MCF 10A (cell line): ENCODE measurements around the gene TOMM5. TPM values are rescaled to one million over a fixed set of nuclear protein-coding genes. Genes with fewer than 3 reads are reported as not detected.

Source experiments
- BruUV-seq: library from RNA; stranded (reverse); fragments of 400-500 nt; replicated peaks from 2 replicates; lab custom pipeline; 2021; lab: Mats Ljungman, UMichigan
- CTCF ChIA-PET: fragments of 300-600 bp; sonication (Branson Sonifier 250); formaldehyde crosslinking; extraction: SDS; loops from one replicate; lab custom pipeline; 2021; ENCODE audit warnings: antibody characterized with exemption, inconsistent platforms; lab: Yijun Ruan, JAX
- POLR2A ChIA-PET: fragments of 300-600, 350-650 bp; sonication (Branson Sonifier 250); formaldehyde crosslinking; extraction: SDS; loops from one replicate; lab custom pipeline; 2020; ENCODE audit warnings: antibody characterized with exemption, inconsistent platforms; lab: Yijun Ruan, JAX
- DNase-seq: peaks from one replicate; pipeline ENCODE4 v3.0.0-alpha.2; 2018; ENCODE audit not compliant: unreplicated experiment
- H3K27ac Mint-ChIP-seq: one replicate; pipeline ENCODE4 v1.8.0; 2022; ENCODE audit warnings: mild to moderate bottlenecking, low read depth, mixed read lengths; ENCODE audit not compliant: unreplicated experiment
- H3K27me3 Mint-ChIP-seq: one replicate; pipeline ENCODE4 v1.8.0; 2022; ENCODE audit warnings: mixed read lengths; ENCODE audit not compliant: insufficient read depth, unreplicated experiment
- H3K36me3 Mint-ChIP-seq: one replicate; pipeline ENCODE4 v1.8.0; 2022; ENCODE audit warnings: mild to moderate bottlenecking, moderate library complexity, mixed read lengths; ENCODE audit not compliant: insufficient read depth, unreplicated experiment
- H3K4me1 Mint-ChIP-seq: one replicate; pipeline ENCODE4 v1.8.0; 2022; ENCODE audit warnings: mixed read lengths; ENCODE audit not compliant: insufficient read depth, unreplicated experiment
- H3K4me3 Mint-ChIP-seq: one replicate; pipeline ENCODE4 v1.8.0; 2022; ENCODE audit warnings: mild to moderate bottlenecking, moderate library complexity, mixed read lengths; ENCODE audit not compliant: unreplicated experiment
- H3K9me3 Mint-ChIP-seq: one replicate; pipeline ENCODE4 v1.8.0; 2022; ENCODE audit warnings: mixed read lengths; ENCODE audit not compliant: unreplicated experiment
- CTCF ChIP-seq: fragments of 200-600 bp; IDR thresholded peaks from one replicate; pipeline ENCODE4 v1.8.0; 2022; ENCODE audit warnings: antibody characterized with exemption, mild to moderate bottlenecking; ENCODE audit not compliant: unreplicated experiment
- intact Hi-C: fragments of 100-400 bp; cut with micrococcal nuclease; formaldehyde crosslinking; loops from 2 replicates; pipeline ENCODE4 v1.14.1; 2022
- total RNA-seq: library from RNA; stranded (reverse); gene quantifications from 2 replicates; pipeline ENCODE4 v1.2.3, GENCODE V29; 2022

Gene TOMM5
- total RNA-seq, 1 experiment from 2014 or later: 151 TPM

- H3K4me3 Mint-ChIP-seq: no peak overlapping the region
- no peaks in the 10 kb centered on the region for H3K36me3 Mint-ChIP-seq
- BruUV-seq: no TSS peak
- no peaks in the 10 kb centered on the region for H3K27me3 Mint-ChIP-seq
- no peak overlapping the region for H3K27ac Mint-ChIP-seq
- POLR2A ChIA-PET: interaction anchor here (1.1 kb wide), 1 partner anchor 9 kb away, joined by 3 read pairs; no protein-coding TSS in a partner anchor
- intact Hi-C loops: no loop called here
- no peak for TF ChIP-seq CTCF
- no peak for DNase-seq
- CTCF ChIA-PET: interaction anchor here (0.7 to 1.4 kb wide), 2 partner anchors 30 to 1293 kb away, joined by 3 to 4 read pairs; no protein-coding TSS in a partner anchor
- H3K9me3 Mint-ChIP-seq: no peaks in the 10 kb centered on the region
- H3K4me1 Mint-ChIP-seq: peaks cover 7% of the 10 kb centered on the region
Observed at GRCh38 chr9:37624073-37624472, 31.7 kb upstream of the TOMM5 start.

GRCh38 chr9:37623267-37623666 is 30.9 kb upstream of the TOMM5 start:
- Mint-ChIP-seq H3K4me3 (no peak overlapping the region), H3K4me1 (peaks cover 7% of the 10 kb centered on the region), H3K27me3 (no peaks in the 10 kb centered on the region), H3K9me3 (no peaks in the 10 kb centered on the region), H3K27ac (no peak overlapping the region), H3K36me3 (no peaks in the 10 kb centered on the region)
- intact Hi-C loops: no loop called here
- BruUV-seq: no TSS peak
- ChIA-PET CTCF (no interaction called here), POLR2A (interaction anchor here (1.1 kb wide), 1 partner anchor 9 kb away, joined by 3 read pairs; no protein-coding TSS in a partner anchor)
- no peak for TF ChIP-seq CTCF
- DNase-seq: no peak

- H3K9me3 Mint-ChIP-seq: no peaks in the 10 kb centered on the region
- BruUV-seq: no TSS peak
- H3K36me3 Mint-ChIP-seq: no peaks in the 10 kb centered on the region
- ChIA-PET POLR2A (no interaction called here), CTCF (interaction anchor here (0.6 kb wide), 1 partner anchor 38 kb away, joined by 3 read pairs; no protein-coding TSS in a partner anchor)
- no peak for TF ChIP-seq CTCF
- intact Hi-C loops: no loop called here
- H3K27me3 Mint-ChIP-seq: no peaks in the 10 kb centered on the region
- H3K4me1 Mint-ChIP-seq: peaks cover 7% of the 10 kb centered on the region
- H3K27ac Mint-ChIP-seq: no peak overlapping the region
- DNase-seq: no peak
- no peak overlapping the region for H3K4me3 Mint-ChIP-seq
Observed at GRCh38 chr9:37622462-37622861, 30.1 kb upstream of the TOMM5 start.

DNA sequence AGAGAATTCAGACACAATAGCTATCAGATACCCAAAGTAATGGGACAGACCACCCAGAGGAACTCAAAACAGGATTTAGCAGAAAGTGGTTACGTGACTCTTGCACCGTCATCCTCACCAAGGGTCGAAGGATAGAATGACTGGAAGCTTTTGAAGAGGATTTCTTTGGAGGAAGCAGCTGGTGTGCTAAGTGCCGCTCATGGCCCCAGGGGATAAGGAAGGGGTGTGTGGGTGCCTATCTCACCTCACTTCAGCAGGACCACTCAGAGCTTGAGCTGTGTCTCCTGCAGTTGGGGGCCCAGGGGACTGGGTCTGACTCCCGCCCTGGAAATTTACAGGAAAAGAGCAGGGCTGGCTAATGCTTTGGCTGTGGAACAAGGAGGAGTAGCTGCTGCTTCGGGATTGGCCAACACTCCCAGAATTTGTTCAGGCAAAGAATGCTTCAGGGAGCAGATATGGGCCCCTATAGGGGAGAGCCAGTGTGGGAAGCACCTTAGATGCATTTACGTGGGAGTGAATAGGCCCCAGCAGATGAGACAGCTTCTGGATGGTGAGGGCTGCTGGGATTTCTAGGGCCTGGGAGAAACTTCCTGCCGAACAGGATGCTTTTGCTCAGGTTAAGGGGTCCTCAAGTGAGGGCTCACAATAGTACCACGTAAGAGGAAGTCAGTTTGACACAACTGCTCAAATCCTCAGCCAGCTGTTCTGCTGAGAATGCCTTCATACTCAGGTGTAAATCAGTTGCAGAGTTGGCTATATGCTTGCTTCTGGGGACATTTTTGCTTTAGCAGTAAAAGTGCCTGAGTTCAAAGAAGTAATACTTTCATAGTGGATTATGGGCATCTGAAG is 29.1 kb upstream of the TOMM5 start:
- ChIA-PET CTCF (no interaction called here), POLR2A (interaction anchor here (0.6 kb wide), 1 partner anchor 192 kb away, joined by 3 read pairs; no protein-coding TSS in a partner anchor)
- Mint-ChIP-seq H3K27ac (no peak overlapping the region), H3K4me3 (no peak overlapping the region), H3K9me3 (no peaks in the 10 kb centered on the region), H3K27me3 (no peaks in the 10 kb centered on the region), H3K4me1 (no peaks in the 10 kb centered on the region), H3K36me3 (no peaks in the 10 kb centered on the region)
- no peak for DNase-seq
- BruUV-seq: no TSS peak
- no peak for TF ChIP-seq CTCF
- intact Hi-C loops: no loop called here
